GM21423 (cell line): ENCODE measurements around the gene SPATA6.
"Not testable (repeated sequence)": the region's sequence is repeated elsewhere in the genome, so short reads cannot be mapped to it uniquely, and the experiment has no call there.

ENCODE experiments used
- ATAC-seq: cut with Tn5 transposase; IDR thresholded peaks from one replicate; pipeline ENCODE4 v1.9.1; 2021; ENCODE audit warnings: mild to moderate bottlenecking, moderate library complexity; ENCODE audit not compliant: unreplicated experiment

Gene SPATA6

GRCh38 chr1:48466594-48466993, 5.4 kb downstream of the SPATA6 start:
- ATAC-seq, result no peak

DNA sequence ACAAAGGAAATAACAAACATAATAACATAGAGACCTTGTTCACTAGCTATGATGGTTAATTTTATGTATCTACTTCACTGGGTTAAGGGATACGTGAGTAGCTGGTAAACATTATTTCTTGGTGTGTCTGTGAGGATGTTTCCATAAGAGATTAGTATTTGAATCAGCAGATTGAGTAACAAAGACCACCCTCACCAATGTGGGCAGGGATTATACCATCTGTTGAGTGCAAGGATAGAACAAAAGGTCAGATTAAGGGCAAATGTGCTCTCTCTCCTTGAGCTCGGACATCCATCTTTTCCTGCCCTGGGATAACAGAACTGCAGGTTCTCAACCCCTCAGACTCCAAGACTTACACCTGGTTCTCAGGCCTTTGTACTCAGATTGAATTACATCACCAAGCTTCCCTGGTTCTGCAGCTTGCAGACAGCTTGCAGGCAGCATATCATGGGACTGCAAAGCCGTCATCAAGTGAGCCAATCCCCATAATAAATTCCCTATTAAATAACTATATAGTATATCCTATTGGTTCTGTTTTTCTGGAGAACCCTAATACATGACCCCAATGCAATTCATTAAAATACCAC, 9.2 kb downstream of the SPATA6 start:
- no peak for ATAC-seq

DNA sequence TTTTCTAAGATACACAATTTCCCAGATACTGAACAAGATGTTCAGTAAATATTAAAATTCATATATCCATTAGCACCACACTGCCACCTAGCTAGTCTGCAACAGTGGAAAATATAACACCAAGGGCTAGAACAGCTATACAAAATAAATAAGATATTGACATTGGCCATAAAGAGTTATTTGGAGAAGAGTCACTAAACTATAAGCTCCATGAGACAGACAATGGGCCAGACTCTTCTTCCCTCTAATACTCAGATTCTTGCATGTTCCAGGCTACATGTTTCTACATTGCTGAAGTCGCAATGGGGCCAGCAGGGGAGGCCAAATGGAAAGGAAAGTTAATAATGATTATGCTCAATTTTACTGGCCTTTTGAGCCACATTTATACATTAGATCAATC, 21.5 kb downstream of the SPATA6 start:
- ATAC-seq, result no peak

DNA sequence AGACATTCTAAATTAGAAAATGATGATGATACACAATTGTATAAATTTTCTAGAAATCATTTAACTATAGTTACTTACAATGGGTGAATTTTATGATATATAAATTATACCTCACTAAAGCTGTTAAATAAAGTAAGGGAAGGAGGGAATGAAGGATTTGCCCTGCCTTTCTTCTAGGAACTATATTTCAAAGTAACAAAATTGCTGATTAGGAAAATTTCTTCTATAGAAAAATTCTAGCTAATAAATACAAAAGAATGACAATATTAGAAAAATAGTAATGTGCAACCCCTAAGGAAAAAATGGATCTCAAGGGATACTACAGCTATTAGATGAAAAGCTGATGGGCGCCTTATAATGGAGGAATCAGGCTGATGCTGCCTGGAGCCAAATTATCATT, 23.1 kb downstream of the SPATA6 start:
- ATAC-seq, result no peak

DNA sequence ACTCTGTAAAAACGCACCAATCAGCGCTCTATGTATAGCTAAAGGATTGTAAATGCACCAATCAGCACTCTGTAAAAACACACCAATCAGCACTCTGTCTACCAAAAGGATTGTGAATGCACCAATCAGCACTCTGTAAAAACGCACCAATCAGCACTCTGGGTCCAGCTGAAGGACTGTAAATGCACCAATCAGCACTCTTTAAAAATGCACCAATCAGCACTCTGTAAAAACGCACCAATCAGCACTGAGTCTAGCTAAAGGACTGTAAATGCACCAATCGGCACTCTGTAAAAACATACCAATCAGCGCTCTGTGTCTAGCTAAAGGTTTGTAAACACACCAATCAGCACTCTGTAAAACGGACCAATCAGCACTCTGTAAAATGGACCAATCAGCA, 27.8 kb downstream of the SPATA6 start:
- not testable (repeated sequence) for ATAC-seq

DNA sequence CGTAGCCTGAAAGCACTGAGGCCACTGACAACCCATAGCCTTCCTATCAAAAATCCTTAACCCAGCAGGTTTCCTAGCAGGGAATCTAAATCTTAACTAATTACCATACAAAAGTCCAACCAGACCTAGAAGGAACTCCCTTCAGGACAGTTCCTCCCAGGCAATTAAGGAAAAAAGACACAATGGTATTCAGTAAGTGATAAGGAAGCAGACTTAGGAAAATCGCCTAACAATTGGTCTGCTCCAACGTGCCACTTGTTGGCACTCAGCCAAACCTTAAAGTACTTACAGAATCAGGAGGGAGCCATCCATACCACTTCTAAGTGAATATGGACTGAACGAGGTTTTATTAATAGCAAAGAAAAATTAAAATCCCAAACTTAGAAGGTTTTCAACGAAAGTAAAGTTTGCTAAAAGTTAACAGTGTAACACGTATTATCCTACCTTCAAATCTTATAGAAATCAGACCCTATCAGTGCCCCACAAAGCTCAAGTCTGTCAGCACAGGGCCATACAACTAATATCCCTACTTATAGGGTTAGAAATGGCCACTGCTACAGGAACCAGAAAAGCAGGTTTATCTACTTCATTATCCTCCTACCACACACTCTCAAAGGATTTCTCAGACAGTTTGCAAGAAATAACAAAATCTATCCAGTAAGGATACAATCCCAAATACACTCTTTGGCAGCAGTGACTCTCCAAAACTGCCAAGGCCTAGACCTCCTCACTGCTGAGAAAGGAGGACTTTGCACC, 29.0 kb downstream of the SPATA6 start:
- no peak for ATAC-seq

DNA sequence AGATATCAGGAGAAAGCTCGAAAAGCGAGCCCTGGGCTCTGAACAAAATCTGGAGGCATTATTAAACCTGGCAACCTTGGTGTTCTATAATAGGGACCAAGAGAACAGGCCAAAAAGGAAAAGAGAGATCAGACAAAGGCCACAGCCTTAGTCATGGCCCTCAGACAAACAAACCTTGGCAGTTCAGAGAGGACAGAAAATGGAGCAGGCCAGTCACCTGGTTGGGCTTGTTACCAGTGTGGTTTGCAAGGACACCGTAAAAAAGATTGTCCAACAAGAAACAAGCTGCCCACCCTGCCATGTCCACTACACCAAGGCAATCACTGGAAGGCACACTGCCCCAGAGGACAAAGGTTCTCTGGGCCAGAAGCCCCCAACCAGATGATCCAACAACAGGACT, 31.2 kb downstream of the SPATA6 start:
- ATAC-seq, result not testable (repeated sequence)

GRCh38 chr1:48439380-48439779, 32.6 kb downstream of the SPATA6 start:
- ATAC-seq, result no peak

DNA sequence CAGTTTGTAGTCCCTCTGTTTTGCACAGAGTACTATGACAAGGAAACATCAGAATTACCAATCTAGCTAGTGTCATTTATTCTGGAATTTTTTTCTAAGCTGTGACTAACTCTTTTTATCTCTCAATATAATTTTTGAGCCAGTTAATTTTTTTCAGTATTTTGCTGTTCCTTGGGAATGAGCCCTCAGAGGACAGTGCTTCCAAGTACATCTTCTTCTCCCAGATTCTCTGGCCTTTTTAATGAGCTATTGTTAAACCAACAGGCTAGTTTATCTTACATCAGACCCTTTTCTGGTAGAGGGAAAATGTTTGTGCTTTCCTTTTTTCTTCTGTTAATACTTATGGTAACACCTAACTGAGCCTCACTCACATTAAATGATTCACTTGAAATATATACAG, 34.6 kb downstream of the SPATA6 start:
- not testable (repeated sequence) for ATAC-seq

DNA sequence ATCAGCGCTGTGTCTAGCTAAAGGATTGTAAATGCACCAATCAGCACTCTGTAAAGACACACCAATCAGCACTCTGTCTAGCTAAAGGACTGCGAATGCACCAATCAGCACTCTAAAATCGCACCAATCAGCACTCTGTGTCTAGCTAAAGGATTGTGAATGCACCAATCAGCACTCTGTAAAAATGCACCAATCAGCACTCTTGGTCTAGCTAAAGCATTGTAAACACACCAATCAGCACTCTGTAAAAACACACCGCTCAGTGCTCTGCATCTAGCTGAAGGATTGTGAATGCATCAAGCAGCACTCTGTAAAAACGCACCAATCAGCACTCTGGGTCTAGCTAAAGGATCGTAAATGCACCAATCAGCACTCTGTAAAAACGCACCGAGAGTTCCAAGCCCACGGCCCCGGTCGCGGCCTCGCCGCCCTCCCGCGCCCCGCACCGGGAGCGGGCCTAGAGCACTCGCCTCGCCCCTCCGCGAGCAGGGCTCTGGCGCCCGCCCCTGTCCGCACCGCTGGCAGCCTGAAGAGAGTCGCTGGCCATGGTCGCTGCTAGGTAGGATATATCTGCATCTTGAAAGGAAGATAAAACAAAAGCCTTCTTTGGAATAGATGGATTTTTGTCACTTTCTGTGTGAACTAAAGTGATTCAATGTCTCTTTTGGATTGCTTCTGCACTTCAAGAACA, 36.5 kb downstream of the SPATA6 start:
- not testable (repeated sequence) for ATAC-seq

- no peak for ATAC-seq
Observed at GRCh38 chr1:48430832-48431231, 41.2 kb downstream of the SPATA6 start.

DNA sequence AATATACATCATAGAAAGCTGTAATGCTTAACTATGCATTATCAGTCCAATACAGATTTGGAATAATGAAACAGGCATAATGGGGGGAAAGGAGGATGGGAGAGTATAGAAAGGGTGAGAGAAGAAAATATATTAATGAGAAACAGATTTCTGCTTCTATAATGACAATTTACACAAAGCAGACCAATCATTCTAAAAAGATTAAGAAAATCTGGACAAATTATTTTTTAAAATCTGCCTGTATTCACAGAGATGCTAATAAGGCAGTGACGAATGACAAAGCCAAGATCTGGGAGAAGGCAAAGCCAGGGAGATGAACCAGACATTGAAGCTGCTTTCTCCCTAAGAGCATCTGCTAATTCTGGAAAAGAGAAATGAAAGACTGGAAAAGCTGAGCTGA, 50.0 kb downstream of the SPATA6 start:
- no peak for ATAC-seq

DNA sequence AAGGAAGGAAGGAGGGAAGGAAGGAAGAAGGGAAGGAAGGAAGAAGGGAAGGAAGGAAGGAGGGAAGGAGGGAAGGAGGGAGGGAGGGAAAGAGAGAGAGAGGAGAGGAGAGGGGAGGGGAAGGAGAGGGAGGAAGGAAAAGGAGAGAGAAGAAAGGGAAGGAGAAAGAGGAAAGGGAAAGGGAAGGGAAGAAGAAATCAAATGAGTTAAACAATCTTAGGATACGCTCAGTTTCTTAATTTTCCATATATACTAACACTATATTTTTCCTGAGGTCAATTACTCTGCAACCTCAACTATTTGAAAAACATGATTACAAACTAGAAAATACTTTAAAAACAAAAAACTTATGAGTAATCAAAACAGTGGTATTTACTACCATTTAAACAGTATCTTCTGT, 53.3 kb downstream of the SPATA6 start:
- ATAC-seq, result no peak

GRCh38 chr1:48415050-48415449, 57.0 kb downstream of the SPATA6 start:
- ATAC-seq, result no peak

- no peak for ATAC-seq
Observed at GRCh38 chr1:48414264-48414663, 57.7 kb downstream of the SPATA6 start.

- ATAC-seq, result no peak
Observed at GRCh38 chr1:48405940-48406339, 66.1 kb downstream of the SPATA6 start.

- no peak for ATAC-seq
Observed at GRCh38 chr1:48405400-48405799, 66.6 kb downstream of the SPATA6 start.

DNA sequence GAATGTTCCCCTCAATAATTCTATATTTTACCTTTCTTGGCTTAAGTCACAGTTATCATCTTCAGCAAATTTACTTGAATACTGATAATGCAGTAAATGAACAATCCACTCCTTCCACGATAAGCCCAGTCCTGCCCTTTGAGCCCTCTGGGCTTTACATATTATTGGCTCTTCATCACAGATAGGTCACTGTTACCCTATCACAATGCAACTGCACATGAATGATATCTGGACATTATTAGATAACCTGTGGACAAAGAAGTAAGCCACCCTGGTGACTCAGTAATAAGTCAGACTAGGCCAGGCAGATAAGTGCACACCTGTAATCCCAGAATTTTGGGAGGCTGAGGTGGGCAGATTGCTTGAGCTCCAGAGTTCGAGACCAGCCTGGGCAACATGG, 69.4 kb downstream of the SPATA6 start:
- ATAC-seq, result no peak

DNA sequence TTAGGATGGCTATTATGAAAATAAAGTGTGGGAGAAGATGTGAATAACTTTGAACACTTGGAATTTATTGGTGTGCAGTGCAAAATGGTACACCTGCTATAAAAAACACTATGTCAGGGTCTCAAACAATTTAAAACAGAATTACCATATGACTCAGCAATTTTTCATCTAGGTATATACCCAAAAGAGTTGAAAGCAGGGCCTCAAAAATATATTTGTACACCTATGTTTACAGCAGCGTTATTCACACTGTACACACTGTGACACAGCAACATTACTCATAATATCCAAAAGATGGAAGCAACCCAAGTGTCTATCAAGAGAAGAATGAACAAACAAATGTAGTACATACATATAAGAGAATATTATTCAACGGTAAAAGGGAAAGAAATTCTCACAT, 75.8 kb downstream of the SPATA6 start:
- no peak for ATAC-seq

DNA sequence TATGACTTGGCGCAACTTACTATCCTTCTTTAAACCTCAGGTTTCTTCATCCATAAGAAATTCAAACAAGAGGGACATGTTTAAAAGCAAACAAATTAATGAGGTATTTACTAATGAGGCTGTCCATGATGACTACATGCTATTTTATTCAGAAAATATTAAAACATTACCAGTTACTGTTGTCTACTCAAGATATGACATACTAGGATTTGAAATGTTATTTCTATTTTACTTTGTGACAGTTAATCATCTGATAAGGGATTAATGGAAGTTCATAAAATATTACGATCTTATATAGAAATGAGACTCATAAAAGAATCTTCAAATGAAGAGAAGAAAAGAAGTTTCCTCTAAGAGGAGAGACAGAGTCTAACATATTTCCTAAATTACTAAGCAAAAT, 80.1 kb downstream of the SPATA6 start:
- no peak for ATAC-seq

GRCh38 chr1:48387409-48387808, 84.6 kb downstream of the SPATA6 start:
- ATAC-seq, result no peak

- no peak for ATAC-seq
Observed at GRCh38 chr1:48374785-48375184, 97.2 kb downstream of the SPATA6 start.
